NCI-H526 (cell line): ENCODE data around the gene RPS2.
A peak's percentile ranks its signal among the peaks of the same experiment; 100 is the strongest.
"Not testable (repeated sequence)": the region's sequence is repeated elsewhere in the genome, so short reads cannot be mapped to it uniquely, and the experiment has no call there.

Experiments used
- DNase-seq, 2 experiments: peaks; one replicate each; lab custom pipeline; 2025; lab: John Stamatoyannopoulos, UW

RPS2 gene

GRCh38 chr16:1964506-1965395 lies at the start of gene RPS2:
TSS of gene RPS2 (minus strand) at chr16:1964826. CDS start at chr16:1964625, 201 bp downstream.
- DNase-seq: peak; percentile 91 to 96

GRCh38 chr16:2013527-2013926 lies 48.9 kb upstream of the RPS2 start:
- DNase-seq: no peak

GRCh38 chr16:2011726-2012125 lies 47.1 kb upstream of the RPS2 start:
- DNase-seq: not testable (repeated sequence)

- DNase-seq: peak; percentile 18 to 82
Measured at GRCh38 chr16:2009791-2010510, 45.3 kb upstream of the RPS2 start, which contains the start of gene ZNF598. TSS of gene ZNF598 (minus strand) at chr16:2009821.

GRCh38 chr16:2009164-2009711 lies 44.6 kb upstream of the RPS2 start:
- no peak for DNase-seq

- DNase-seq: no peak
Measured at GRCh38 chr16:2008631-2009163, 44.1 kb upstream of the RPS2 start.

GRCh38 chr16:2008009-2008526 lies 43.4 kb upstream of the RPS2 start:
- no peak for DNase-seq

- no peak for DNase-seq
Measured at GRCh38 chr16:2007081-2007836, 42.6 kb upstream of the RPS2 start.

GRCh38 chr16:2006317-2006716 lies 41.7 kb upstream of the RPS2 start:
- no peak for DNase-seq

GRCh38 chr16:2005646-2006045 lies 41.0 kb upstream of the RPS2 start:
- DNase-seq: no peak

- DNase-seq: no peak
Measured at GRCh38 chr16:2004795-2005517, 40.3 kb upstream of the RPS2 start.

GRCh38 chr16:2003827-2004641 lies 39.4 kb upstream of the RPS2 start:
- DNase-seq: peak; percentile 65 to 93

GRCh38 chr16:2003231-2003826 lies 38.7 kb upstream of the RPS2 start:
- DNase-seq: no peak

- no peak for DNase-seq
Measured at GRCh38 chr16:2002406-2003230, 38.0 kb upstream of the RPS2 start.

GRCh38 chr16:2001456-2002355 lies 37.1 kb upstream of the RPS2 start:
- DNase-seq: no peak

- DNase-seq: no peak
Measured at GRCh38 chr16:2001035-2001434, 36.4 kb upstream of the RPS2 start.

- no peak for DNase-seq
Measured at GRCh38 chr16:1999866-2000514, 35.4 kb upstream of the RPS2 start.
